ENCODE results near the gene PNKD.

PNKD gene

DNA sequence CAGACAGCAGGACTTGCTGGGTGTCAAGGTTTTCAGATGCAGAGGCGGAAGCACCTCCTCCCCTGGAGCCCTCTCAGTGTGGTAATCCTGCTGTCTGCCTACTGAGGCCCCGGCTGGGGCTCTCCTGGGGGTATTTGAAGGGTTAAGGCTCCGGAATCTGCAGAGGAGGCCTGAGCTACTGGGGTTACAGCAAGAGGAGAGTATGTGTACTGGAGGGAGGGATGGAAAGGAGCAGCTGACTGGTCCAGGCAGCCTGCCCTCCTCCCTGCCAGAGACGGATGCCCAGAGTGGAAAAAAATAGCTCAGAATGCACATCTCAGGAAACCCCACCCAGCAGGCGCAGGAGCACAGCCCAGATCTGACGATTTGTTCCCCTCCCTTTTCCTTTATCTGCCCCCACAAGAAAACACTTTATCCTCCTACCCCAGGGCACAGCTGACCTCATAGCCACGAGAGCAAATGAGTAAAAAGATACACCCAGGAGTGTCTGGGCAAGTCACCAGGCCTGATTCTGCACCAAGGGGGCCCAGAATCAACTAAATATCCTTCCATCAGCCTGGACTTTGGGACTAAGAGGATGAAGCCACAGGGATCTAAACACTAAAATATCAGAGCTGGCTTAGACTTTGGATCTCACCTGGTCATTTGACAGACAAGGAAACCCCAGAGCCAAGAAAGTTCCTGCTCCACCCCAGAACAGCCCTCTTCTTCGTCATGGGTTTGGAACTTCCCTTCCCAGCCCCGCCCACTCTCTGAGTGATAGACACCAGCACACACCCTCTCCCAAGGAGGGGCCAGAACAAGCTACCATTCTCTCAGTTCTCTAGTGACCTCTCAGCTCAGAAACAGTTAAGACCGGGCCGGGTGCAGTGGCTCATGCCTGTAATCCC is 16.5 kb downstream of the PNKD start:
- WGBS, 2 donors (ENCODE audit: extremely low coverage in 2 of 2, insufficient read length in 2 of 2, insufficient replicate concordance in 1 of 2) = no CpG with 5 or more reads among the region's 11 CpGs
- H3K27me3 ChIP-seq (ENCODE audit: control insufficient read depth in 3 of 3, insufficient read depth in 3 of 3, low read depth in 1 of 3, low read length in 3 of 3) = peaks cover 0 to 13% (median 0%) of the 10 kb centered on the region in 3 experiments
- DNase-seq (ENCODE audit: low spot score) = peak; percentile 46
- no peak overlapping the region for H3K23ac ChIP-seq (ENCODE audit: low read depth, low read length, poor library complexity)
- no peak overlapping the region for H4K8ac ChIP-seq (ENCODE audit: low read depth, low read length)
- H3K18ac ChIP-seq (ENCODE audit: low read length) = peak overlapping the region; percentile 18
- no peak overlapping the region for H3K9ac ChIP-seq (ENCODE audit: low read depth, low read length, poor library complexity)
- H3K4me3 ChIP-seq (ENCODE audit: low read length in 2 of 2) = peak overlapping the region in 1 of 2 donors; percentile 19
- no peak overlapping the region for H3K14ac ChIP-seq (ENCODE audit: low read length)
- H4K91ac ChIP-seq (ENCODE audit: low read depth, low read length, poor library complexity) = no peak overlapping the region
- no peaks in the 10 kb centered on the region for H3K79me1 ChIP-seq (ENCODE audit: low read depth, low read length)
- no peak overlapping the region for H2BK15ac ChIP-seq (ENCODE audit: low read length)
- no peak overlapping the region for H2BK12ac ChIP-seq (ENCODE audit: low read length)
- no peak overlapping the region for H3K4me2 ChIP-seq (ENCODE audit: insufficient read depth, low read length, poor library complexity, severe bottlenecking)
- peaks cover 0 to under 1% of the 10 kb centered on the region in 2 donors for H3K9me3 ChIP-seq (replicated peaks in 1 of 2; ENCODE audit: control insufficient read depth in 2 of 2, insufficient read depth in 1 of 2, low read depth in 1 of 2, low read length in 2 of 2)
- H2AFZ ChIP-seq (ENCODE audit: low read length) = peak overlapping the region; percentile 82
- H2AK5ac ChIP-seq (ENCODE audit: low read depth, low read length) = no peak overlapping the region
- H2BK120ac ChIP-seq (ENCODE audit: low read depth, low read length) = no peak overlapping the region
- no peaks in the 10 kb centered on the region for H3K36me3 ChIP-seq (replicated peaks in 1 of 2; ENCODE audit: control insufficient read depth in 2 of 2, insufficient read depth in 2 of 2, low read length in 2 of 2)
- peaks cover 8 to 20% of the 10 kb centered on the region in 2 donors for H3K4me1 ChIP-seq (ENCODE audit: control insufficient read depth in 2 of 2, insufficient read depth in 1 of 2, low read depth in 1 of 2, low read length in 2 of 2)
- H3K27ac ChIP-seq (replicated peaks; ENCODE audit: low read length) = no peak overlapping the region
- H3K4ac ChIP-seq (ENCODE audit: low read length) = no peak overlapping the region
- no peak overlapping the region for H2BK5ac ChIP-seq (ENCODE audit: low read length)

DNA sequence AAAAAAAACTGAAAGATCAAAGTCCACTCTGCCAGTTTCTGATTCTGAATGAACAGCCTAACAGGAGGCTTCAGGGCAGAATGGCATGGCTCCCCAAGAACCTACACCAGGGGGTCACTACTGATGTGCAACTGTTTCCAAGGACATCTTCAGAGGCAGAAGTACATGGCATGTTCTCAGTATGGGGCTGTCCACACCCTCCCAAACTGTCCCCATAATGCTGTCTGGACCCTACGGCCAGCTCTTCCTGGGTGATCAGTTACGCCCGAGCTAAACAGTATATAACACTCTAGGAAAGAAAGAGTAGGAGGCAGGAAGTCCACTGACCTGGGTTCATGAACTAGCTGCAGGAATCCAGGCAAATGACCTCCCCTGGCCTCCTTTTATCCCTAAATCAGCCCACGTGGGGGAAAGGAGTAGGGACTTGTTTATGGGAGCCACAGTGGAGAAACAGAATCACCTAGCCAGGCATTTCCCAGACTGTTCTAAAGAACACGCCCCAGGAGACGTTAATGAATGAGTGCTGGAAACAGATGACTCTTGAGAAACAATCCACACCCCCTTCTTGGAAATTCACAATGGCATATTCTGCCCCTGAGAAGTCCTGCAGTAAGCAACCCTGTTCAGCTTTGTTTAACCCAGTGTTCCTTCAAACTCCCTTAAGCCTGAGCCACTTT is 19.5 kb downstream of the PNKD start:
- Histone ChIP-seq H3K4me1 (ENCODE audit: control insufficient read depth in 2 of 2, insufficient read depth in 1 of 2, low read depth in 1 of 2, low read length in 2 of 2) (peaks cover 8 to 26% of the 10 kb centered on the region in 2 donors), H4K8ac (ENCODE audit: low read depth, low read length) (no peak overlapping the region)

DNA sequence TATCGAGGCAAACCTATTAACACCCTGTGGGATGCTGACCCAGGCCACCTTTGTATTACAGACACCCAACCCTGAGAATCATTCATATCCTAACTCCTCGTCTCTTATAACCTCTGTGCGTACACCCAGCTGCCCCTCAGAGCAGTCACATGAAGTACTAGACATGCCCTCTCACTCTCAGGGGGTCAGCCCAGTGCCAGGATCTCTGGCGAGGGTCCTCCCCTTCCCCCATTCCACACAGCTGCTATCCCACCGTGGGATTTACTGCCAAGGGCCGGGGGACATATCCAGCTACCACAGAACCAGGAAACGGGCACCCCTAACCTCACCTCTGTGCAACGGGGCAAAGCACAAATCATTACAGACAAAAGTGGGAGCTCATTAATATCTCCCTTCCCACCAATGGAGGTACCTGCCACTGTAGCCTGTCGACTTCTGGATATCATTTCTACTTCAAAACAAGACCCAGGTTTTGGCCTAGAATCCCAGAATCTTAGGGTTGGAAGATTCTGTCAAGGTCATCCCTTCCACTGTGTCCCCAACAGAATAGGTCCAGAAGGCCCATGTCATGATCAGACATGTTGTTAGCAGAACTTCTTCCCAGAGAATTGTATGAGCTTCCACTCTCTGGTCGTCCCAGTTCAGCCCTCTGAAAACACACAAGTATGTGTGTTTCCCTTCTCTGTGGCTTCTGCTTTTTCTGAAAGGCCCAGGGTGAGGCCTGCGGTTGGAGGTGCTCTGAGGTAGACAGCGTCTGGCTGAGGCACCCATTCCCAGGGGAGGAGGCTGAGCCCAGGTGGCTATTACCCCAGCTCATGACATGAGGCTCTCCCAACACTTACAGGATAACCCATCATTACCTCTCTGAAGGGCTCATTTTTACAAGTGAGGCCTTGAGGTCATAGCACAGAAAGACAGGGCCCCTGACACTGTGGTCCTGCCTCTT is 20.3 kb downstream of the PNKD start:
- H2BK120ac ChIP-seq (ENCODE audit: low read depth, low read length) = no peak overlapping the region

More for the DNA sequence above, 19.5 kb downstream of the PNKD start:
- no peak overlapping the region for H2BK15ac ChIP-seq (ENCODE audit: low read length)
- no peak for DNase-seq (ENCODE audit: low spot score)
- H4K91ac ChIP-seq (ENCODE audit: low read depth, low read length, poor library complexity) = no peak overlapping the region
- no peak overlapping the region for H3K23ac ChIP-seq (ENCODE audit: low read depth, low read length, poor library complexity)
- no CpG with 5 or more reads among the region's 6 CpGs for WGBS, 2 donors (ENCODE audit: extremely low coverage in 2 of 2, insufficient read length in 2 of 2, insufficient replicate concordance in 1 of 2)
- H3K79me1 ChIP-seq (ENCODE audit: low read depth, low read length) = no peaks in the 10 kb centered on the region
- H3K14ac ChIP-seq (ENCODE audit: low read length) = no peak overlapping the region
- H3K27me3 ChIP-seq (ENCODE audit: control insufficient read depth in 3 of 3, insufficient read depth in 3 of 3, low read depth in 1 of 3, low read length in 3 of 3) = peaks cover 0 to 33% (median 2%) of the 10 kb centered on the region in 3 experiments
- H2AFZ ChIP-seq (ENCODE audit: low read length) = no peak overlapping the region
- no peak overlapping the region for H3K27ac ChIP-seq (replicated peaks; ENCODE audit: low read length)
- no peaks in the 10 kb centered on the region for H3K36me3 ChIP-seq (replicated peaks in 1 of 2; ENCODE audit: control insufficient read depth in 2 of 2, insufficient read depth in 2 of 2, low read length in 2 of 2)
- H2BK120ac ChIP-seq (ENCODE audit: low read depth, low read length) = no peak overlapping the region
- no peak overlapping the region for H3K4me3 ChIP-seq (ENCODE audit: low read length in 2 of 2)
- H3K9ac ChIP-seq (ENCODE audit: low read depth, low read length, poor library complexity) = no peak overlapping the region
- H3K4ac ChIP-seq (ENCODE audit: low read length) = no peak overlapping the region
- H2BK5ac ChIP-seq (ENCODE audit: low read length) = no peak overlapping the region
- no peak overlapping the region for H2BK12ac ChIP-seq (ENCODE audit: low read length)
- H3K18ac ChIP-seq (ENCODE audit: low read length) = no peak overlapping the region
- peaks cover 0 to 4% of the 10 kb centered on the region in 2 donors for H3K9me3 ChIP-seq (replicated peaks in 1 of 2; ENCODE audit: control insufficient read depth in 2 of 2, insufficient read depth in 1 of 2, low read depth in 1 of 2, low read length in 2 of 2)
- H2AK5ac ChIP-seq (ENCODE audit: low read depth, low read length) = no peak overlapping the region
- no peak overlapping the region for H3K4me2 ChIP-seq (ENCODE audit: insufficient read depth, low read length, poor library complexity, severe bottlenecking)

More for the DNA sequence above, 20.3 kb downstream of the PNKD start:
- H3K4me2 ChIP-seq (ENCODE audit: insufficient read depth, low read length, poor library complexity, severe bottlenecking) = no peak overlapping the region
- no peak overlapping the region for H2AFZ ChIP-seq (ENCODE audit: low read length)
- no CpG with 5 or more reads among the region's 12 CpGs for WGBS, 2 donors (ENCODE audit: extremely low coverage in 2 of 2, insufficient read length in 2 of 2, insufficient replicate concordance in 1 of 2)
- no peak overlapping the region for H2BK5ac ChIP-seq (ENCODE audit: low read length)
- H4K8ac ChIP-seq (ENCODE audit: low read depth, low read length) = no peak overlapping the region
- H3K9me3 ChIP-seq (replicated peaks in 1 of 2; ENCODE audit: control insufficient read depth in 2 of 2, insufficient read depth in 1 of 2, low read depth in 1 of 2, low read length in 2 of 2) = peaks cover 0 to 4% of the 10 kb centered on the region in 2 donors
- H2AK5ac ChIP-seq (ENCODE audit: low read depth, low read length) = no peak overlapping the region
- no peak overlapping the region for H2BK12ac ChIP-seq (ENCODE audit: low read length)
- H3K27me3 ChIP-seq (ENCODE audit: control insufficient read depth in 3 of 3, insufficient read depth in 3 of 3, low read depth in 1 of 3, low read length in 3 of 3) = peaks cover 0 to 40% (median 2%) of the 10 kb centered on the region in 3 experiments
- no peaks in the 10 kb centered on the region for H3K36me3 ChIP-seq (replicated peaks in 1 of 2; ENCODE audit: control insufficient read depth in 2 of 2, insufficient read depth in 2 of 2, low read length in 2 of 2)
- no peak overlapping the region for H3K9ac ChIP-seq (ENCODE audit: low read depth, low read length, poor library complexity)
- no peak overlapping the region for H3K4ac ChIP-seq (ENCODE audit: low read length)
- DNase-seq (ENCODE audit: low spot score) = no peak
- H3K18ac ChIP-seq (ENCODE audit: low read length) = no peak overlapping the region
- H3K27ac ChIP-seq (replicated peaks; ENCODE audit: low read length) = no peak overlapping the region
- no peak overlapping the region for H3K4me3 ChIP-seq (ENCODE audit: low read length in 2 of 2)
- no peak overlapping the region for H3K14ac ChIP-seq (ENCODE audit: low read length)
- H3K23ac ChIP-seq (ENCODE audit: low read depth, low read length, poor library complexity) = no peak overlapping the region
- no peaks in the 10 kb centered on the region for H3K79me1 ChIP-seq (ENCODE audit: low read depth, low read length)
- peaks cover 8 to 28% of the 10 kb centered on the region in 2 donors for H3K4me1 ChIP-seq (ENCODE audit: control insufficient read depth in 2 of 2, insufficient read depth in 1 of 2, low read depth in 1 of 2, low read length in 2 of 2)
- H4K91ac ChIP-seq (ENCODE audit: low read depth, low read length, poor library complexity) = no peak overlapping the region
- no peak overlapping the region for H2BK15ac ChIP-seq (ENCODE audit: low read length)

All from neuronal stem cell (in vitro differentiated cells).